Stimulated activated CD8-positive, alpha-beta memory T cell treated with anti-CD3 and anti-CD28 coated beads, Interleukin-4, amount 100 ng/mL, for 1 hour (primary cell): ENCODE measurements around the gene ABCG2.
"Not testable (repeated sequence)": the region's sequence is repeated elsewhere in the genome, so short reads cannot be mapped to it uniquely, and the experiment has no call there.

Source experiments
- DNase-seq, 2 donors: peaks; one replicate each; pipeline ENCODE4 v3.0.0-alpha.2; 2020; ENCODE audit warnings: low read depth in 2 of 2, low spot score in 1 of 2

The ABCG2 gene

DNA sequence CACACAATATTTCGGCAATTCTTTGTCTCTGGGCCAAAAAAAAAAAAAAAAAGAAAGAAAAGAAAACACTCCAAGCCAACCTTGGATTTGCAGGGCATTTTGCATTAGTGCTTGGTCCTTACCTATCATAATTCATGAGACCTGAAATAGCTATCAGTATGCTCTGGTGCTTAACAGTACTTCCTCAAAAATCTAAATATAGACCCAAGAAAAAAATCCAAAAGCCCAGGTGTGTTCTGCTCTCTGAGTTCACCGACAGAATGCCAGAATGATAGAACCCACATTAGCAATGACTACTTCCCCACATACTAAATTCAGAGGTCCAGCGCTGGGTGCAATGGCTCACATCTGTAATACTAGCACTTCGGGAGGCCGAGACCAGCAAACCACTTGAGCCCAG lies 42.9 kb downstream of the ABCG2 start:
- DNase-seq, result no peak

DNA sequence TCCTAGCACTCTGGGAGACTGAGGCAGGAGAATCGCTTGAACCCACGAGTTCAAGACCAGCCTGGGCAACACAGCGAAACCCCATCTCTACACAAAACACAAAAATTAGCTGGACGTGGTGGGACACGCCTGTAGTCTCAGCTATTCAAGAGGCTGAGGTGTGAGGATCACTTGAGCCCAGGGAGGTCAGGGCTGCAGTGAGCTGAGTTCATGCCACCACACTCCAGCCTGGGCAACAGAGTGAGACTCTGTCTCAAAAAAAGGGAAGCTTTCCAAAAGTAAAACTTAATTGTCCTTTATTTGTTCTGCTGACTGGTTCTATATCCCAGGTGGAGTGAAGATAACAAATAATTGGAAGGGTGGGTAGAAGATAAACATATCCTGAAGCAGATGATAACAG lies 45.6 kb downstream of the ABCG2 start:
- no peak for DNase-seq

DNA sequence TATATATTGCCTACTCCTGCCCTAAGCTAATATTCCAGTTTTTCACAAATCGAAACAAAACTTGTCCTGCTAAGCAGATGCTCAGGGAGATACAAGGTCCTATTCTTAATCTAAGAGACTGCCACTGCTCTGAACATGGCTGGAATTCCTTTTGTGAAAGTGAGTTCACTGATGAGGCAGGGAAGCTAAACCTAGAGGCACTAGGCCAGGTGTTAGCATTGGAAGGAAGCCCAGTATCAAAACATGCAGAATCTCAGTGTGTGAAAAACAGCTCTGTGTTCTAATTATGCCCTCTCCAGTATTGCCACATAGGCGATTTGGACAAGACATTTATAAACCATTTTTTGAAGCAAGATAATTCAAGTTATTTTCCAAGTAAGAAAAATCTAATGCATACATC lies 47.6 kb downstream of the ABCG2 start:
- no peak for DNase-seq

DNA sequence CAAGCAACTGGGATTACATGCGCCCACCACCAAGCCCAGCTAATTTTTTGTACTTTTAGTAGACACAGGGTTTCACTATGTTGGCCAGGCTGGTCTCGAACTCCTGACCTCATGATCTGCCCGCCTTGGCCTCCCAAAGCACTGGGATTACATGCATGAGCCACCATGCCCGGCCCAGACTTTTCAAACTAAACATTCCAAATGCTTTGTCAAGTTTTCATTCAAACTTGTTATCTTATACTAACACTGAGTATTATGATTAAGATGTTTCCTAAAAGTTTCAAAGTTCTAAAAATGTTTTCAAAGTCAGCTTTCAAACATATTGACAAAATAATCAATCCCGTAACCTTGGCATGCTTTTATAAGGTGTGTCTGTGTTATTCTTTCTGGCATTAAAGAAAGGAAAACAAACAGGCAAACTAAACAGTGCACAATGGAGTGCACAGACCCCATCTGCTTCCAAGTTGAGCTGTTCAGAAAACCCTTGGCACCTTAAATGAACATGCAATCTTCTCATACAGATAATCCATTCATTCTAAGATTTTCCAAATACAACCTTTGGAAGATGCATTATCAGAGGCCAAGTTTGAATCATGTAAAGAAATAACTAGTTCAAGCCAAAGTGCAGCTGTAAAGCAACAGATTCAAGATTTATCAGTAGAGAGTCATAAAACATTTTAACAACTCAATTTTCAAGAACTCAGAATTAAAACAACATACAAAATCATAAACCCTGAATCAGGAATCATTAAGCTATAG lies 49.1 kb downstream of the ABCG2 start:
- no peak for DNase-seq

DNA sequence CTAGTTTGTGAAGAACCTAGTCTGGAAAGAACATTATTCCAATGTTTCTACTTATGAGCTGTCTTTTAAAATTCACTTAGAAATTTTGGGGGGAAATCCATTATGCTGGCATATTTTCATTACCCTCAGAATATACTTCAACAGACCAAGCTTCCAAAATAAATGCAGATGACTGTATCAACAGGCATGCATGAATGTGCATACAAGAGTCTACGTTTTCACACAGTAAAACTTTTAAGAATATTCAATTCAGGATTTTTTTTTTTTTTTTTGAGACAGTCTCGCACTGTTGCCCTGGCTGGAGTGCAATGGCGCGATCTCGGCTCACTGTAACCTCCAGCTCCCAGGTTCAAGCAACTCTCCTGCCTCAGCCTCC lies 49.7 kb downstream of the ABCG2 start:
- DNase-seq, result no peak

DNA sequence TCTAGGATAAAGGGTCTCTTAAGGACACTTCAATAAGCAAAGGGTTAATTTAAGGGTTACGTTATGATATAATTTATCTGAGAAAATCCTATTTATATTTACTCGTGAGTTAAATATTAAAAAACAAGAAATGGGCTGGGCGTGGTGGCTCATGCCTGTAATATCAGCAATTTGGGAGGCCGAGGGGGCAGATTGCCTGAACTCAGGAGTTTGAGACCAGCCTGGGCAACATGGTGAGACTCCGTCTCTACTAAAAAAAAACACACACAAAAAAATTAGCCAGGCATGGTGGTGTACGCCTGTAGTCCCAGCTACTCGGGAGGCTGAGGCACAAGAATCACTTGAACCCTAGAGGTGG lies 50.4 kb downstream of the ABCG2 start:
- not testable (repeated sequence) for DNase-seq

DNA sequence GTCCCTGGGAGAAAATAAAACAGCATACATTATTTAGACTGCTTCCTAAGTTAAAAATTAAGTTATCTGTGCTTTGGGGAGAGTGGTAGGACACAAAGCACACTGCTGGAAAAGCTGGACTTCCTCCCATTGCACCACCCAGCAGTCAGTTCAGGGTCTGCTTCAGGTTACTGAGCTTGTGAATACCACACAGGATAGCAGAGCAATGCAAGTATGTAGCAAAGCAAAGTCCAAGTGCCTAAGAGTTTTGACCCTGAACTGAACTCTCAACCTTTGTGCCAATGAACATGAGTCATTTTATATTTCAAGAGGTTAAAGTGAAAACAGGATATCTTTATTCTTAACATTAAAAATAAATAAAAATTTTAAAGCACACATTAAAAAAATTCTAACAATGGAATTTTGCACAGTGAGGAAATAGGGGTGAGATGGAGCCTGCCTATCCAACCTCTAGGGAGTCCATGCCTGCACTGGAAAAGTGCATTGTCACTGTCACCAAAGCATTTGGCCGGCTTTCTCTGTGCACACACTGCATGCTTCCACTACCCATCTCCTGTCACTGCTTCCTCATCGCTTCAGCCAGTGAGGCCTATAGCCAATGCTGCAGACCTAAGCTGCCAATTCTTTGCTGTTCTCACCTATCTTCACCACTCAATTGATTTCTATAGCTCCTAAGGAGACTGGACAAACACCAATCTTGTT lies 50.9 kb downstream of the ABCG2 start:
- DNase-seq, result no peak

DNA sequence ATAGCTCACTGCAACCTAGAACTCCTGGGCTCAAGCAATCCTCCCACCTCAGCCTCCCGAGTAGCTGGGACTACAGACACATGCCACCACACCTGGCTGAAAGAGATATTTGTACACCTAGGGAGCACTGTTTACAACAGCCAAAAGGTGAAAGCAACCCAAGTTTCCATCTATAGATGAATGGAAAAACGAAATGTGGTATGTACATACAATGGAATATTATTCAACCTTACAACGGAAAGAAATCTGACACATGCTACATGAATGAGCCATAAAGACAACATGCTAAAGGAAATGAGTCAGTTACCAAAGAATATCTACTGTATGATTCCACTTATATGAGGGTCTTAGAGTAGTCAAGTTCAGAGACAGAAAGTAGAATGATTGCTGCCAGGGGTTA lies 52.2 kb downstream of the ABCG2 start:
- no peak for DNase-seq

DNA sequence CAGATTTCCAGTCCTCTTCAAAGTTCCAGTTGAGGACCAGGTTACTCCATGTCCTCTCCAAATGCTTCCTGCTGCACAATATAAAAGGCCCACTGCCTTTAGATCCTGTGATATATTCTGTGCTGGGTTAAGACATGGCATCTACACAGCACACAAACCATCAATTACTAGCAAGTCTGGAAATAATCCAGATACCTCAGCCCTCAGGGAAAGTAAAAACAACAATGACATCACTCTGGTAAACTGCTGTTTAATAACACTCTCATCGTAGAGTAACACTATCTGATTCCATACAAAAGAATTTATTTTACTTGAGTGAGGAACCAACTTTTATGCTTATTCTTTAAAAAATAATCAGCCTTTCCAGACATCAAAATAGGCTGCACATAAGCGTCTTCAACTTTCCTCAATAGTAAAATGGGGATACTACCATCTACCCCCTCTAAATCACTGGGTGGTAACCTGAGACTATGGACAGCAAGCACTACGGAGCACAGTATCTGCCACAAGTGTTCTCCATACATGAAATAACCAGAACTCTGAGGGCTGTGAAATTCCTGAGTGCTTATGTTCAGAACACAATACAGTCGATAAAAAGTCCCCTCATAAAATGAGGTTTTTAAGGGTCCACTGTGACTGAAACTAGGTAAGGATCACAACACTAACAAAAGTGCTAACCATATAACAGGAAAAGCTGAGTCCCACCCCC lies 53.4 kb downstream of the ABCG2 start:
- DNase-seq, result no peak

DNA sequence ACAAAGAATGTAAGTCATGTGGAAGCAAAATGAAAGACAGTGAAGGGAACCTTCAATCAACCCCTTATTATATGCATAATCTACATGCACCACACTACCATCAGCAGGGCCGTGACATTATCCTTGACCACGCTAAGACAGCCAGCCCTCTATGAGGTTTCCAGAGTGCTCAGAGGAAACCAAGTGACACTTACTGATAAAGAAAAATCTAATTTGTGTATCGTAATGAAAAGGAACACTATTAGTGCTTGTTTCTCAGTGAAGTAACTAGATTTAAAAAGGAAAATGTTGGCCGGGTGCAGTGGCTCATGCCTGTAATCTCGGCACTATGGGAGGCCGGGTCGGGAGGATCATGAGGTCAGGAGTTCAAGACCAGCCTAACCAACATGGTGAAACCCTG lies 56.4 kb downstream of the ABCG2 start:
- no peak for DNase-seq

DNA sequence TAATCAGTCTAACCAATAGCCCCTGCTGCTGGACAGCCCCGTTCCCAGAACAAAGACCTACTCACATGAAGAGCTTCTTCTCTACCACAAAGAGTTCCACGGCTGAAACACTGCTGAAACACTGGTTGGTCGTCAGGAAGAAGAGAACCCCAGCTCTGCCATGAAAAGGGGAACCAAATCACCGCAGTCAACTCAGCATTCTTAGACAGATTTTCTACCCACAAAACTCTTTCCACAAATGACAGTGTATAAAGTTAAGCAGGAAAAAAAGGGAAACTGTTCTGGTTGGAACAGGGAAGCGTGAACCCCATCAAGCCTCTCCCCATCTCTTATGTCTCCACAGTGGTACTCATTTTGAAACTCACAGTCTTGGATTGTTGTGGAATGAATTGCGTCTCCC lies 57.3 kb downstream of the ABCG2 start:
- DNase-seq, result no peak

DNA sequence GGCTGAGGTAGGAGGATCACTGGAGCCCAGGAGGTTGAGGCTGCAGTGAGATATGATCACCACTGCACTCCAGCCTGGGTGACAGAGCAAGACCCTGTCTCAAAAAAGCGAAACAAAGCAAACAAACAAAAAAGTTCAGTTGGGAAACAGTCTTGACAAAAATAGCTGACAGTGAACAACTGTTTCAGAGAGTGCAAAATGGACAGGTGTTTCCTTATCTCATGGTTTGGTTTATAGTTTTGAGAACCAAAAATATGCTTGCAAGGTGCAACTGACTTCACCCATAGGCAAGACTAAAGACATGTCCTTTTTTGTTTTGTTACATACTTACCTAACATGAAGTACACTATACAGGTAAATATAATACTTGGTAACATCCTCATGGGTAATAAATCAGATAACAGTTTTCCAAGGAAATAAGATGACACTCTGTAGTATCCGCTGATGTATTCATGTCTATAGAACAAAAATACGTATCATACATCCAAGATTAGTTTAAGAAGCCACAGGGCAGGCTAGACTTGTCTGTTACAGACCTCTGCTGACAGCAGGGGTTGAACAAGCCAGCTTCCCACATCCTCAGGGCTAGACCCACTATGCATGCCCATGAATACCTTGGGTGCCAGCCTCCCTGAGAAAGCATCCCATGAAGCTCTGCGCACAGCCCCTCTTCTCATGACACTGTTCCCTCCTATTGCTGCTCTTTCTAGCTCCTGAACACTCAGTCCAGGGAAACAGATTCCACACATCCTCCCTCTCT lies 59.3 kb downstream of the ABCG2 start:
- DNase-seq, result no peak

DNA sequence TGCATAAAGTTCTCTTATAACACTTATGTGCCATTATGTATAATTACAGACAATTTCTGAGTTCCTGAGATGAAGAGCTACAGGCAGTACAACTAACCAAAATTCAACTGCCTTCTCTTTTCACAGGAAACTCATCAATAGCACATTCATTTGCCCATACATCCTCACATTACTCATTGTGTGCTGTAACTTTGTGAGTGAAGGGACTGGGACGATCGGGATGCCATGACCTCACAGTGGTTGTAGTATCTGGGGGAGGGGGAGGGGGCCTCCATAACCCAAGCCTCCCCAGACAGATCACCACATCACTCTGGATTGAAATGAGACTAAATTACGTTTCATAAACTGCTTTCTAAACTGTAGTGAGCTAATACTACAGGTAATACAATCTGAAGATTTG lies 60.7 kb downstream of the ABCG2 start:
- DNase-seq, result no peak

DNA sequence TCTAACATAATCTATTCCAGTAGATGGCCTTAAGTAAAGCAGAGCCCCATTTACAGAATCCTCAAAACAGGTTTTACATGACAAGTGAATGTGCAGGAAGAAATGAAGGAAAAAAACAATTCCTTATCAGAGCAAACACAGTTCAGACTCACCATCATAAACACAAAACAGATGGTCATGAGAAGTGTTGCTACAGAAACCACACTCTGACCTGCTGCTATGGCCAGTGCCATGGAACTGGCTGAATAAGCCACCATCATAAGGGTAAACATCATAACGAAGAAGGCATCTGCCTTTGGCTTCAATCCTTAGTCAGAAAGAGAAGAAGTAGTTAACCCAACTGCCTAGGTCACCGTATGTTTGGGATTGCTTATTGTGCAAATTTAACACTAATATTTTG lies 61.1 kb downstream of the ABCG2 start:
- DNase-seq, result no peak

DNA sequence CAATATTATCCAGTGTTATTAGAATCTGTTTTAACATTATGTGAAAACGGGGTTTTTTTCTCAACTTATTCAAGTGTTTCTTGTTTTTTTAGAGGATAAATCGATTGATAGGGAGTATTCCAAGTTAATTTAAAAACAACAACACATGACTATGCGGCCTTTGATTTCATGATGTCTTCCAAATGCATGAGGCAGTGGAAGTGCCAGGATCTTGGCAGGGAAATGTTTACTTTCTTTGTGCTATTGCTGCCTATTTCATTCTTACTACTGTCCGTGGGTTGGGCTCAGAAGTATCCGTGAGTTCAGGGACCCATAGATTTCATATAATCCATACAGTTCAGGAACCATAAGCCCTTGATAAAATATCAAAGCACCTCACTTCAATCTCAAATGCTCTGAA lies 64.6 kb downstream of the ABCG2 start:
- DNase-seq, result no peak

DNA sequence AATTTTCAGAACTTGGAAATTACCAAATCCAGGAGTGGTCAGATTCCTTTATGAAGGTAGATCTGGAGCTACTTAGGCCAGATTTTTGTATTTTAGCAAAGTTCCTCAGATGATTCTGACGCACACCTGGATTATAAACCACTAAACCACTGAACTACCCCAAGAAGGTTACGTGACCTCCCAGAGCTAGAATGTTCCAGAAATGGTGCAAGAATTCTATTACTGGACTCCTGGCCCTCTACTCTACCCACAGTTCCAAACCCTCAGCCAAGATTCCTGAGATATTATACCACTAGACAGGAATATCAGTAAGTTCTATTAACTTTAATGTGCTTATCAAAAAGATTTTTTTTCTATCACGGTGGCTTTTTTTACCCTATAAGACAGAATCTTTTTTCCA lies 67.1 kb downstream of the ABCG2 start:
- no peak for DNase-seq

DNA sequence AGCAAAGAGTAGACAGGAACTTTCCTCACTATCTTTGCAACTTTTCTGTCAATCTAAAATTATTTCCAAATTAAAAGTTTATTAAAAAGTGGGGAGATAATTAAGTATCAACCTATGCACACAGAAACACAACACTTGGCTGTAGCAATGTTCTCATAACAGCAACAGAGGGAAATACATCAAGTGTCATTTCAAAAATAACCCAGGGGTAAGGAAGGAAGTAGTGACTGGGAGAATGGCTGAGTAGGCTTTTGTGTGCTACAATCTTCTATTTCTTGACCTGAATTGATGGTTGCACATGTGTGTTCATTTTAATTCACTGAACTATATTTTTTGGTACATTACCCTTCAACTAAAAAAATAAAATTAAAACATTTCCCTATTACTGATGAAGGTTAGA lies 67.5 kb downstream of the ABCG2 start:
- DNase-seq, result no peak

DNA sequence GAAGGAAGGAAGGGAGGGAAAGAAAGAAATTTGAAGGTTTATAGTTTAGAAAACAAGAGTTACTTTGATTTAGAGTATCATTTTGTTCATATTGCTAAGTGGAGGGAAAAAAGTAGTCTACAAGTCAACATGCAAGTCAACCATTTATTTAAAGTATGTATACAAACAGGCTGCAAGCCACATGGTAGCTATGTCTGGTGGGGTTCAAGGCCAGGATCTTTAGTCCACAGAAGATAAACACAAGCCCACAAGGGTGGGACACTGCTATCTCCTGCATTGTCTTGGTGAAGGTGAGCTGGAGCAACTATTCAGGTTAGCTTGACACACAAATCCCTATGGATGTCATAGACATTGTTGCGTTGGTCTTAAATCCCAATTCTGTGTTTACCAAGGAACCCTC lies 71.4 kb downstream of the ABCG2 start:
- no peak for DNase-seq

DNA sequence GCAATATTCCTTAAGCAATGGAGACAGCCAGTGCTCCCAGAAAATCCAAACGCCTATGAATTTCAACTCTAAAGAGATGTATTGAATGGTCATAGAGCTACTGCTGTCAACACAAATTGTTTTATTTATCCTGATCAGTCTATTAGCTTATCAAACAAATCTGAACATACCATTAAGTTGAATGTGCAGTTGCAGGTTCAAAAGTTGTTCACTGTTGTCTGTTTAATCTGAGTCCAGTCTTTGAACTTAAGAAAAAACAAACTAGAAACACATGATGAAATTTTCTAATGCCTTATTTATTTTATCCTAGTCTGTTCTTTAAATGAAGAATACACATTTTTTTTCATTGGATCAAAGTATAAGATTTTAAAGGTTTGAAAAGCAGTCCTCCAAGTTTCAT lies 77.8 kb downstream of the ABCG2 start:
- no peak for DNase-seq

DNA sequence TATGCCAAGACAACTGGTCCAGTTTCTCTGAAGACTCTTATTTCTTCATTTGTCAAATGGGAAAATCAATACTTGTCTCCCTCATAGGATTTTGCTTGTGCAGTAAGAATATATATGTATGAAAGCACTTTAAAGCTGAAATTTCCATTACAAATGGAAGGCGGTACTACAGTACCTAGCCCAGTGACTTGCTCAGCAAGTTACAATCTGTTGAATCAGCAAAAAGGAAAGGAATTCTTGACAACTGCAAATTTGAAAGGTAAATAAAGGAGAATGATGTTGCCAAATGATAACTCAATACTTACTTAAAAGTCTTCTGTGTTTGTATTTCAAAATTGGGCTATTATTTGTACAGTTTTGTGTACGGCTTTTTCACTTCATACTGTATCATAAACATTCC lies 79.9 kb downstream of the ABCG2 start:
- DNase-seq, result no peak

DNA sequence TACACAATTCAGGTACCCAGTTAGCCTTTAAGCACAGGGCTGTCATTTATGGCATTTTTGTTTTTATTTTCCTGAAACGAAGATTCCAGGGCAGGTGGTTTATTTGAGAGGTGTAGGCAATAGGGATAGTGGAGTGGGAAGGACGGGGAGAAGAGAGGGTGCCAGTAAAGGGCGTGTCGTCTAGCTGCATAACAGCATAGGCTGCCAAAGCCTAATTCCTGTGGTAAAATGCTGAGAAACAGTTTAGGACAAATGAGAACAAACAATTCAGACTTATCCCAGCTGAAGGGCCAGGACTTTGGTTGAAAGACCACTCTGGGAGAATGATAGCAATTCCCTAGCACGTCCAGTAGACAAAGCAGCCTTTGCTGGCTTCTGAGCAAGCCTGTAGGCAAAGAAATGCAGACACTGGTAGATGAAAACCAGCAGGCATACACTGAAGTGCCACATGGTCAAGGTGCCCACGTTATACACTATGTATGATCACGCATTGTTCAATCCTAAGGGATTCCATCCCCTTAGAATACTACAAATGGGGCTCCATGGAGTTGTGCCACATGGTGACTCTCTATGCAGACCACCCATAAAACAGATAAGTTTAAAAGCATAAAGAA lies 80.4 kb downstream of the ABCG2 start:
- DNase-seq, result no peak
